BJ (cell line): Measurements from ENCODE around the gene ITPKB. TPM values are rescaled to one million over a fixed set of nuclear protein-coding genes. Genes with fewer than 3 reads are reported as not detected.
"Not testable (repeated sequence)": the region's sequence is repeated elsewhere in the genome, so short reads cannot be mapped to it uniquely, and the experiment has no call there.

ENCODE experiments used
- CTCF ChIA-PET: fragments of 350-600 bp; formaldehyde crosslinking; extraction: SDS; loops from one replicate; lab custom pipeline; 2021; ENCODE audit warnings: antibody characterized with exemption, inconsistent platforms; lab: Yijun Ruan, JAX
- POLR2A ChIA-PET: fragments of 300-600 bp; sonication (Branson Sonifier 250); formaldehyde crosslinking; extraction: SDS; loops from one replicate; lab custom pipeline; 2021; ENCODE audit warnings: antibody characterized with exemption; lab: Charles Lee
- DNase-seq: peaks from one replicate; pipeline ENCODE4 v3.0.0-alpha.2; 2011; ENCODE audit warnings: low read depth
- H3K27me3 ChIP-seq: 2 replicates; pipeline ENCODE4 v1.6.0; 2011; ENCODE audit warnings: low read length; ENCODE audit not compliant: control insufficient read depth, insufficient read depth
- H3K36me3 ChIP-seq: 2 replicates; pipeline ENCODE4 v1.5.1; 2011; ENCODE audit warnings: low read length; ENCODE audit not compliant: control insufficient read depth, insufficient read depth
- H3K4me3 ChIP-seq: 2 replicates; pipeline ENCODE4 v1.5.1; 2011; ENCODE audit warnings: low read depth, mild to moderate bottlenecking, control low read depth, low read length
- polyA plus RNA-seq: library from polyadenylated mRNA; depleted of rRNA; stranded (reverse); fragments of >200 nt; gene quantifications from 2 replicates; pipeline ENCODE4 v1.2.3, GENCODE V29; 2011
- TF ChIP-seq, protein P1 (sequence below): IDR thresholded peaks from 2 replicates; pipeline ENCODE4 v1.5.1; 2011; ENCODE audit warnings: low read depth, mild to moderate bottlenecking, control low read depth, inconsistent platforms, low read length, moderate library complexity; ENCODE audit not compliant: insufficient read depth

ITPKB gene
- polyA plus RNA-seq, 1 experiment, result 1.4 TPM

DNA sequence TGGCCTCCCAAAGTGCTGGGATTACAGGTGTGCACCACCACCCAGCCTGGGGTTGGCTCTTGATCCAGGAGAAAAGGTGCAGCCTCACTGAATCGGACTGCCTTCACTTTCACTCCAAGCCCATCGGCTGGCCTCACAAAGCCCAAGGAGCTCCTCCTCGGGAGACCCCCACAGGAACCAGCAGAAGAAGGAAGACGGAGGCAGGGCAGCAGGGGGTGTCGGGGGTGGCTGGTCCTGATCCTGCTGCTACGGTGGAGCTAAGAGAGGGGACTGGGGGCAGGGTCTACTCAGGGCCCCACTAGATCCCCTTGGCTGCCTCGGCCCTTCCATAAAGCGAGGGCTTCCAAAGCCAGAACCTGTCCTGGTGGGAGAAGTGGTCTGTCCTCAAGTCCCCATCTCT is 96.7 kb downstream of the ITPKB start:
- H3K36me3 ChIP-seq, result no peaks in the 10 kb centered on the region; the same call in 1 of the 2 replicates
- H3K4me3 ChIP-seq, result no peak overlapping the region
- no peak for DNase-seq
- TF ChIP-seq, protein P1, sequence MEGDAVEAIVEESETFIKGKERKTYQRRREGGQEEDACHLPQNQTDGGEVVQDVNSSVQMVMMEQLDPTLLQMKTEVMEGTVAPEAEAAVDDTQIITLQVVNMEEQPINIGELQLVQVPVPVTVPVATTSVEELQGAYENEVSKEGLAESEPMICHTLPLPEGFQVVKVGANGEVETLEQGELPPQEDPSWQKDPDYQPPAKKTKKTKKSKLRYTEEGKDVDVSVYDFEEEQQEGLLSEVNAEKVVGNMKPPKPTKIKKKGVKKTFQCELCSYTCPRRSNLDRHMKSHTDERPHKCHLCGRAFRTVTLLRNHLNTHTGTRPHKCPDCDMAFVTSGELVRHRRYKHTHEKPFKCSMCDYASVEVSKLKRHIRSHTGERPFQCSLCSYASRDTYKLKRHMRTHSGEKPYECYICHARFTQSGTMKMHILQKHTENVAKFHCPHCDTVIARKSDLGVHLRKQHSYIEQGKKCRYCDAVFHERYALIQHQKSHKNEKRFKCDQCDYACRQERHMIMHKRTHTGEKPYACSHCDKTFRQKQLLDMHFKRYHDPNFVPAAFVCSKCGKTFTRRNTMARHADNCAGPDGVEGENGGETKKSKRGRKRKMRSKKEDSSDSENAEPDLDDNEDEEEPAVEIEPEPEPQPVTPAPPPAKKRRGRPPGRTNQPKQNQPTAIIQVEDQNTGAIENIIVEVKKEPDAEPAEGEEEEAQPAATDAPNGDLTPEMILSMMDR, result no peak
- H3K27me3 ChIP-seq, result no peaks in the 10 kb centered on the region
- ChIA-PET POLR2A (no interaction called here), CTCF (interaction anchor here (0.7 to 3.1 kb wide), 7 partner anchors 9 to 185 kb away, joined by 3 to 16 read pairs (median 4); no protein-coding TSS in a partner anchor)

- ChIA-PET POLR2A (no interaction called here), CTCF (interaction anchor here (0.7 to 3.1 kb wide), 10 partner anchors 9 to 200 kb away, joined by 3 to 16 read pairs (median 4); no protein-coding TSS in a partner anchor)
Observed at GRCh38 chr1:226641671-226642231, 97.3 kb downstream of the ITPKB start.

DNA sequence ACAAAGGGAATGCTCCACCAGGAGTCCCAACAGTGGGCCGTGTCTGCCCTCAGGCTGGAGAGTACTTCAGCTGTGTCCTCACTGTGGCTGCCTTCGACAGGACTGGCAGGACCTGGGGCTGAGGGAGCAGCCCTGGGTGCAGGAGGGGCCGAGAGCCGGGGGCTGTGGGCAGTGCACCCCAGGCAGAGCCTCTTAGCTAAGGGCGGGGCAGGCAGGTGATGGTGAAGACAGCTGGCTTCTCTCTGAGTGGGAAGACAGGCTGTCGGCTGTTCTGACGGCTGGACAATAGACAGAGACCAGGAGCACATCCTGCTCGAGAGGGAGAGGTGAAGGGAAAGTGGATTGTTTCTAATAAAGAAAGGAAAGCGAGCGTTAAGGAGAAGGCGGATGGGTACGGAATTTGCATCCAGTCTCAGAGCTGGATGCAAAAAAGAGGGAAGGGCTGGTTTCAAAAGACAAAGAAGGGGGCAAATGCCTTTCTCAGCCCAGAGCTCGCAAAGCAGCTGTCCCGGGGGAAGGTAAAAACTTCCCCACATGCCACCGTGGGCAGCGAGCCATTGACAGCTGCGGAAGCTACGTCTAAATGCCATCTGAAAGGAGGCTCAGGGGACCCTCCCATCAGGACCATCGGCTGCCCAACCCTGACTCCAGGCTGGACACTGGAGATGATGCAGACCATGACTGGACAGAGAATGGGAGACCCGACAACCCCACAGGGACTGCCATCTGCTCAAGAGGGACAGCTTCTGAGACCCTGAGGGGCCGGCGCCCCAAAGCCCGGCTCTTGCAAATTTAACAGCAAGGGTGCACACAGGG is 98.6 kb downstream of the ITPKB start:
- TF ChIP-seq, protein P1, result no peak
- Histone ChIP-seq H3K4me3 (no peak overlapping the region), H3K27me3 (no peaks in the 10 kb centered on the region), H3K36me3 (no peaks in the 10 kb centered on the region; the same call in 1 of the 2 replicates)
- DNase-seq, result no peak
- CTCF ChIA-PET, result interaction anchor here (0.7 to 3.1 kb wide), 7 partner anchors 12 to 201 kb away, joined by 3 to 16 read pairs (median 3); no protein-coding TSS in a partner anchor
- POLR2A ChIA-PET, result interaction anchor here (1.1 kb wide), 1 partner anchor 9 kb away, joined by 4 read pairs; no protein-coding TSS in a partner anchor

More at GRCh38 chr1:226641671-226642231, 97.3 kb downstream of the ITPKB start:
- Histone ChIP-seq H3K36me3 (no peaks in the 10 kb centered on the region; the same call in 1 of the 2 replicates), H3K27me3 (no peaks in the 10 kb centered on the region), H3K4me3 (no peak overlapping the region)
- TF ChIP-seq, protein P1, result no peak
- no peak for DNase-seq

- Histone ChIP-seq H3K27me3 (no peaks in the 10 kb centered on the region), H3K36me3 (no peaks in the 10 kb centered on the region; the same call in 1 of the 2 replicates), H3K4me3 (no peak overlapping the region)
- no peak for DNase-seq
- ChIA-PET CTCF (interaction anchor here (0.7 to 3.1 kb wide), 3 partner anchors 13 to 188 kb away, joined by 3 to 16 read pairs (median 3); no protein-coding TSS in a partner anchor), POLR2A (no interaction called here)
- TF ChIP-seq, protein P1, result no peak
Observed at GRCh38 chr1:226639631-226640061, 99.4 kb downstream of the ITPKB start.

DNA sequence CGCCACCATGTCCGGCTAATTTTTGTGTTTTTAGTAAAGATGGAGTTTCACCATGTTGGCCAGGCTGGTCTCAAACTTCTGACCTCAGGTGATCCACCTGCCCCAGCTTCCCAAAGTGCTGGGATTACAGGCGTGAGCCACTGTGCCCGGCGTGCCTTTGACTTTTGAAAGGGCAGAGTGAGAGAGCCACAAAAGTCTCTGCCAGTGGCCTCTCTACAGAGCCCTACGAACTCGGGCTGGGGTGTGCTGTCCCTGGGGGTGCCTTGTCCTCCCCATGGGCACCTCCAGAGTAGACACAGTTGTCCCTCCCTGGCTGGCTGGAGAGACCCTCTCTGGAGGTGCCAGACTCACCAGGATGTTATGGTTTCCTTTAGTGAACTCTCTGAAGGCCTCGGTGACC is 99.9 kb downstream of the ITPKB start:
- H3K27me3 ChIP-seq, POLR2A ChIA-PET, H3K36me3 ChIP-seq, H3K4me3 ChIP-seq, DNase-seq: not testable (repeated sequence)
- CTCF ChIA-PET, result interaction anchor here (1.5 to 2.3 kb wide), 3 partner anchors 28 to 189 kb away, joined by 3 to 10 read pairs (median 9); no protein-coding TSS in a partner anchor
